KMS-11 (cell line): ENCODE data around the gene GRPEL1.

ENCODE experiments used
- H2AFZ ChIP-seq: fragments of 200-600 bp; sonication (generic); 2 replicates; pipeline ENCODE4 v1.6.1; 2016; ENCODE audit warnings: antibody characterized with exemption, mixed run types, low read depth
- H3K27ac ChIP-seq: fragments of 200-600 bp; sonication (generic); 2 replicates; pipeline ENCODE4 v1.6.1; 2016; ENCODE audit warnings: mild to moderate bottlenecking, mixed run types
- H3K27me3 ChIP-seq: fragments of 200-600 bp; sonication (generic); 2 replicates; pipeline ENCODE4 v1.6.1; 2017; ENCODE audit warnings: mild to moderate bottlenecking, low read depth, mixed run types, moderate library complexity; ENCODE audit not compliant: insufficient read depth
- H3K36me3 ChIP-seq: fragments of 200-600 bp; sonication (generic); 2 replicates; pipeline ENCODE4 v1.6.1; 2017; ENCODE audit warnings: mild to moderate bottlenecking, mixed run types; ENCODE audit not compliant: insufficient read depth
- H3K4me1 ChIP-seq: fragments of 200-600 bp; sonication (generic); 2 replicates; pipeline ENCODE4 v1.6.1; 2016; ENCODE audit warnings: mild to moderate bottlenecking, low read depth, mixed run types; ENCODE audit not compliant: poor library complexity, severe bottlenecking
- H3K4me2 ChIP-seq: fragments of 200-600 bp; sonication (generic); 2 replicates; pipeline ENCODE4 v1.7.0; 2016; ENCODE audit warnings: mild to moderate bottlenecking, mixed run types
- H3K4me3 ChIP-seq: fragments of 200-600 bp; sonication (generic); IDR thresholded peaks from 2 replicates; pipeline ENCODE4 v1.6.1; 2017; ENCODE audit warnings: low read depth, low read length, mixed read lengths; ENCODE audit not compliant: insufficient read depth
- H3K79me2 ChIP-seq: fragments of 200-600 bp; sonication (generic); 2 replicates; pipeline ENCODE4 v1.6.1; 2016; ENCODE audit warnings: low read depth, mixed run types; ENCODE audit not compliant: insufficient read depth
- H3K9ac ChIP-seq: fragments of 200-600 bp; sonication (generic); 2 replicates; pipeline ENCODE4 v1.6.1; 2016; ENCODE audit warnings: mild to moderate bottlenecking, mixed run types
- H4K20me1 ChIP-seq: fragments of 200-600 bp; sonication (generic); 2 replicates; pipeline ENCODE4 v1.6.1; 2016; ENCODE audit warnings: mild to moderate bottlenecking, mixed run types; ENCODE audit not compliant: insufficient read depth
- TF ChIP-seq, protein P1 (sequence below): fragments of 200-600 bp; sonication (generic); conservative IDR thresholded peaks from 2 replicates; pipeline ENCODE4 v1.6.1; 2017; ENCODE audit warnings: low read depth, mild to moderate bottlenecking, antibody characterized with exemption, low read length, moderate library complexity, mixed read lengths

Gene GRPEL1

DNA sequence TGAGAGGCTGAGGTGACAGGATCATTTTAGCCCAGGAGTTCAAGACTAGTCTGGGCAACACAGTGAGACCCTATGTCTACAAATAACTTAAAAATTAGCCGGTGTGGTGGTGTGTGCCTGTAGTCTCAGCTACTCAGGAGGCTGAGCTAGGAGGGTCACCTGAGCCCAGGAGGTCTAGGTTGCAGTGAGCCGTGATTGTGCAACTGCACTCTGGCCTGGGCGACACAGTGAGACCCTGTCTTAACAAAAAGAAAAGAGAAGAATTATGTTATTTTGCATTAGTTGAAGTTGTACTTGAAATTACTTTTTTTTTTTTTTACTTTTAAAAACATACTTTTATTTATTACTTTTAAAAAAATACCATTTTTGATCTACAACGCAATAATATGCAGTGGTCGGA lies 46.5 kb downstream of the GRPEL1 start:
- Histone ChIP-seq H2AFZ (no peak overlapping the region), H3K36me3 (no peaks in the 10 kb centered on the region), H3K9ac (no peak overlapping the region), H3K27ac (no peak overlapping the region), H3K4me1 (no peaks in the 10 kb centered on the region), H3K79me2 (no peaks in the 10 kb centered on the region), H3K27me3 (no peaks in the 10 kb centered on the region), H4K20me1 (no peaks in the 10 kb centered on the region), H3K4me2 (no peak overlapping the region), H3K4me3 (no peak overlapping the region)
- TF ChIP-seq, protein P1, sequence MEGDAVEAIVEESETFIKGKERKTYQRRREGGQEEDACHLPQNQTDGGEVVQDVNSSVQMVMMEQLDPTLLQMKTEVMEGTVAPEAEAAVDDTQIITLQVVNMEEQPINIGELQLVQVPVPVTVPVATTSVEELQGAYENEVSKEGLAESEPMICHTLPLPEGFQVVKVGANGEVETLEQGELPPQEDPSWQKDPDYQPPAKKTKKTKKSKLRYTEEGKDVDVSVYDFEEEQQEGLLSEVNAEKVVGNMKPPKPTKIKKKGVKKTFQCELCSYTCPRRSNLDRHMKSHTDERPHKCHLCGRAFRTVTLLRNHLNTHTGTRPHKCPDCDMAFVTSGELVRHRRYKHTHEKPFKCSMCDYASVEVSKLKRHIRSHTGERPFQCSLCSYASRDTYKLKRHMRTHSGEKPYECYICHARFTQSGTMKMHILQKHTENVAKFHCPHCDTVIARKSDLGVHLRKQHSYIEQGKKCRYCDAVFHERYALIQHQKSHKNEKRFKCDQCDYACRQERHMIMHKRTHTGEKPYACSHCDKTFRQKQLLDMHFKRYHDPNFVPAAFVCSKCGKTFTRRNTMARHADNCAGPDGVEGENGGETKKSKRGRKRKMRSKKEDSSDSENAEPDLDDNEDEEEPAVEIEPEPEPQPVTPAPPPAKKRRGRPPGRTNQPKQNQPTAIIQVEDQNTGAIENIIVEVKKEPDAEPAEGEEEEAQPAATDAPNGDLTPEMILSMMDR = no peak

DNA sequence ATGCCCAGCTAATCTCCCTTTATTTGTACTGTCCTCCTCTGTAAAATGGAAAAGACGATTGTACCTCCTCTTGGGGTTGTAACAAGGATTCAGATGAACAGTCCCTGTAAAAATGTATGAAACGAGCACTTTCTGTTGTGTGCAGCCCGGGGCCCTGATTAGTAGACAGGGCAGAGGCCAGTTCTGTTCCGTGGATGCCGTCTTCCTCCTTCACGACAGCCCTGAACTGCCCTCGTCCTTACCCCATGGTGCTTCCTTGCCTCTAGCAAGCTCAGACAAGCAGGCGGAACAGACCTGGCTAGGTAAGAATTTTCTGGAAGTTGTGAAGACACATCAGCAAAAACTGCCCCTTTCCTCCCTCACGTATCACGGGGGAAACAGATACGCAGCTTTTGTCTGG lies 47.0 kb downstream of the GRPEL1 start:
- H3K4me2 ChIP-seq = no peak overlapping the region
- H3K4me1 ChIP-seq = no peaks in the 10 kb centered on the region
- TF ChIP-seq, protein P1 = no peak
- H3K27ac ChIP-seq = no peak overlapping the region
- H3K79me2 ChIP-seq = no peaks in the 10 kb centered on the region
- no peaks in the 10 kb centered on the region for H4K20me1 ChIP-seq
- H3K9ac ChIP-seq = no peak overlapping the region
- no peak overlapping the region for H3K4me3 ChIP-seq
- no peaks in the 10 kb centered on the region for H3K36me3 ChIP-seq
- H3K27me3 ChIP-seq = no peaks in the 10 kb centered on the region
- no peak overlapping the region for H2AFZ ChIP-seq

DNA sequence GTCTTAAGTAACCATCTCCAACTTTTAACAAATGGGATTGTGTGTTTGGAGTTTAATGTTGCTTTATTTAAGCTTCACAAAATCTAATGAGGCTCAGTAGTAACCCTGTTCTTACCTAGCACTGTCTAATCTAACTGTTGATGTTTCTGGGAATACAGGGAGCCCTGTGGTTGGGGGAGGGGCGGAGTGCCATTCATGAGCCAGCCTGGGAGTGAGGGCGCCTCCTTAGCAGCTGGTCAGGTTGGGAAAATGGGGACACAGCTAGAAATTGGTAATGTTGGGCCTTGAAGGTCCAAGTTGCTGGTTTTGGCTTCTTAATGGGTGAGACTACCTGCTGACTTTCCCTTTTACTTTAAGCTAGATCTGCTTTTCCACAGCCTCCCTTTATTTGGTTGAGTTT lies 47.6 kb downstream of the GRPEL1 start:
- H3K36me3 ChIP-seq = no peaks in the 10 kb centered on the region

DNA sequence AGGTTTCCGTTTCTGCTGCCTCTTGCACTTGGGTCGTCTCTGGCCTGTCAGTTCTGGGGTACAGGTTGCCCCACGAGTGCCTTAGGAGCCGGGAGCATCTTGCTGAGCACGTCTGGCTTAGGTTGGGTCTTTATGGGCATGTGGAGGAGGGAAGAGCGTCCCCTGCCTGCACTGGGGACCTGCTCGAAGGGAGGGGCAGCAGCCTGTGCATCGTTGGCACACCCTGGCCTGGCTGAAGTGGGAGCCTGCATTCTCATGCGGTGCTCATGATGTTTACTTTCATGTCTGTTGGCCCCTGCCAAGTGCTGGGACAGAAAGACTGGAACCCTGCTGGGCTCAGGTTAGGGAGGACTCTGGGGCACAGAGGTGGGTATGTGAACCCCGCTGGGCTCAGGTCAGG lies 48.5 kb downstream of the GRPEL1 start:
- Histone ChIP-seq H3K27ac (no peak overlapping the region), H3K4me2 (no peak overlapping the region), H3K27me3 (no peaks in the 10 kb centered on the region), H3K4me3 (no peak overlapping the region), H3K36me3 (no peaks in the 10 kb centered on the region), H3K4me1 (no peaks in the 10 kb centered on the region), H3K79me2 (no peaks in the 10 kb centered on the region), H2AFZ (no peak overlapping the region), H4K20me1 (no peaks in the 10 kb centered on the region), H3K9ac (no peak overlapping the region)
- TF ChIP-seq, protein P1 = no peak

More for the DNA sequence above, 47.6 kb downstream of the GRPEL1 start:
- Histone ChIP-seq H4K20me1 (no peaks in the 10 kb centered on the region), H3K4me1 (no peaks in the 10 kb centered on the region), H3K4me2 (no peak overlapping the region), H3K9ac (no peak overlapping the region), H3K4me3 (no peak overlapping the region), H3K27ac (no peak overlapping the region), H3K79me2 (no peaks in the 10 kb centered on the region), H2AFZ (no peak overlapping the region), H3K27me3 (no peaks in the 10 kb centered on the region)
- TF ChIP-seq, protein P1 = no peak
